HUES64 (cell line): ENCODE measurements around the gene FXYD5. TPM values are rescaled to one million over a fixed set of nuclear protein-coding genes. Genes with fewer than 3 reads are reported as not detected.

Experiments
- H3K27ac ChIP-seq: 2 replicates; pipeline ENCODE4 v1.7.0; 2013; ENCODE audit warnings: low read depth, low read length, inconsistent platforms
- H3K27me3 ChIP-seq: 2 replicates; pipeline ENCODE4 v1.6.1; 2013; ENCODE audit warnings: mild to moderate bottlenecking, low read length; ENCODE audit not compliant: insufficient read depth
- H3K36me3 ChIP-seq: 2 replicates; pipeline ENCODE4 v1.6.1; 2013; ENCODE audit warnings: mild to moderate bottlenecking, low read length; ENCODE audit not compliant: insufficient read depth
- H3K4me1 ChIP-seq: 2 replicates; pipeline ENCODE4 v1.6.1; 2013; ENCODE audit warnings: mild to moderate bottlenecking, low read length, moderate library complexity; ENCODE audit not compliant: insufficient read depth
- H3K4me3 ChIP-seq: 2 replicates; pipeline ENCODE4 v1.5.1; 2013; ENCODE audit warnings: mild to moderate bottlenecking, low read length, moderate library complexity
- H3K9ac ChIP-seq: 2 replicates; pipeline ENCODE4 v1.6.1; 2013; ENCODE audit warnings: mild to moderate bottlenecking, low read depth, low read length
- H3K9me3 ChIP-seq: 2 replicates; pipeline ENCODE4 v1.6.1; 2013; ENCODE audit warnings: low read depth, low read length; ENCODE audit not compliant: insufficient read depth
- WGBS: fragments of 150-250, 120-280 bp; methylation state at CpG from one replicate; pipeline ENCODE4 v1.1.7; 2013; ENCODE audit warnings: missing lambda C conversion rate; 5-methylcytosine and 5-hydroxymethylcytosine counted together
- polyA plus RNA-seq, 2 experiments: library from polyadenylated mRNA; stranded (reverse); fragments of 50-300 nt; gene quantifications; one replicate each; pipeline ENCODE4 v1.2.3, GENCODE V29; 2013

FXYD5 gene, protein sequence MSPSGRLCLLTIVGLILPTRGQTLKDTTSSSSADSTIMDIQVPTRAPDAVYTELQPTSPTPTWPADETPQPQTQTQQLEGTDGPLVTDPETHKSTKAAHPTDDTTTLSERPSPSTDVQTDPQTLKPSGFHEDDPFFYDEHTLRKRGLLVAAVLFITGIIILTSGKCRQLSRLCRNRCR
- 75.1 TPM for polyA plus RNA-seq (2013, experiment 1 of 2)
- polyA plus RNA-seq (2013, experiment 2 of 2), result 102 TPM

DNA sequence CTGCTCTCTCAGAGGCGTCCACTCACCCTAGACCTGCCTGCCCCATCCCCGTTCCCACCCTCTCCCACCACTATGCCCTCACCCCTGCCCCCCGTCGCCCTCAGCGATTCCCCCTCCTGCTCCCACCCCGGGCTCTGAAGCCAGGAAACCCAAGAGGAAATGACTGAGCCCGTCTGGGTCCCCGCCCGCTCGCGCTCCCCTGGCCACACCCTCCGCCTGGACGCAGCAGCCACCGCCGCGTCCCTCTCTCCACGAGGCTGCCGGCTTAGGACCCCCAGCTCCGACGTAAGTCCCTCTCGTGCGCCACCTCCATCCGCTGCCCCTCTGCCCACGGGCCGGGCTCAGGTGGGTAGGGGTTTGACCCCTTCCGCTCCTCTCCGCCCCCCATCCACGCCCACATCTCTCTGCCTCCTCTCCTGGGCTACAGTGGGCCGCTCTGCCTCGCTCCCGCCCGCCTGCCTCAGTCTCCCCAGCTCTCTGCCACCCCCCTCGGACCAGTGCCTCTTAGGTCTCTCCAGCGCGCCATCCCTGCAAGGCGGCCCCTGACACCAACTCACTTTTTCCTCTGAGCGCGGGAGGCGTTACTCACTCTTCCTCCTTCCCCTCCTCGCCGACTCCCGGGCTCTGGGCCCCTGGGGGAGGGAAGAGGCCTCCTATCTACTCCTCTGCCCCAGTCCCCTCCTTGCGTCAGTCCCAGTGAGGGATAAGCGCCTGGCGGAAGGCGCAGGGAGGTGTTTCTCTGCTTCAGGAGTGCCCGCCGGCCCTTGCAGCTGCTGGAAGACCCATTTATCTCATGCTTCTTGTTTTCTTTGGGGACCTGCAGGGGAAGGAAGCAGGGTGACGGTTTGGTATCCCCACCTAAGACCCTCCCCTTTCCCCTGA, at the start of gene FXYD5:
Gene FXYD5, plus strand, starts transcription at position 211 of the 882 bp plus-strand sequence. CDS start 816 bp downstream, outside the sequence.
- H3K36me3 ChIP-seq, result peaks cover 27% of the 10 kb centered on the region
- WGBS, result under 1% methylated on average over 48 of the region's 49 CpGs
- no peaks in the 10 kb centered on the region for H3K9me3 ChIP-seq
- peaks cover 19% of the 10 kb centered on the region; the same call in 1 of the 2 replicates for H3K27me3 ChIP-seq
- H3K4me3 ChIP-seq, result peak within 1 kb of the TSS; percentile 80
- H3K27ac ChIP-seq, result peak within 1 kb of the TSS; percentile 58
- peak within 1 kb of the TSS; percentile 82 for H3K9ac ChIP-seq
- peaks cover 26% of the 10 kb centered on the region for H3K4me1 ChIP-seq

DNA sequence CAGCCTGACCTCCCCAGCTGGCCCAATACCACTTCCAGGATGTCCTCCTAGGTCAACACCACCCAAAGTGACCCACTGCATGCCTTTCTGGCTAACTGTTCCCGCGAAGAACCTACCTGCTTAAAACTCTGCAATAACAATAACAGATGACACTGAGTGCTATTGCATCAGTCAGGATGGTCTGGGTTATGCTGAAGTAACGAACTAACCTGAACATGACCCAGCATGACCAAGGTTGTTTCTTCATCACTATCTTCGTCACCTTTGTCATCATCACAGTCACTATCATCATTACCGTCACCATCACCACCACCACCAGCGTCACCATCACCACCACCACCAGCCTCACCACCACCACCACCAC, 49.5 kb upstream of the FXYD5 start:
- no peaks in the 10 kb centered on the region for H3K27me3 ChIP-seq
- no peak overlapping the region for H3K27ac ChIP-seq
- no peak overlapping the region for H3K4me3 ChIP-seq
- WGBS, result 94% methylated on average over 6 of the region's 6 CpGs
- no peaks in the 10 kb centered on the region for H3K9me3 ChIP-seq
- H3K36me3 ChIP-seq, result no peaks in the 10 kb centered on the region
- H3K4me1 ChIP-seq, result no peaks in the 10 kb centered on the region
- H3K9ac ChIP-seq, result no peak overlapping the region

DNA sequence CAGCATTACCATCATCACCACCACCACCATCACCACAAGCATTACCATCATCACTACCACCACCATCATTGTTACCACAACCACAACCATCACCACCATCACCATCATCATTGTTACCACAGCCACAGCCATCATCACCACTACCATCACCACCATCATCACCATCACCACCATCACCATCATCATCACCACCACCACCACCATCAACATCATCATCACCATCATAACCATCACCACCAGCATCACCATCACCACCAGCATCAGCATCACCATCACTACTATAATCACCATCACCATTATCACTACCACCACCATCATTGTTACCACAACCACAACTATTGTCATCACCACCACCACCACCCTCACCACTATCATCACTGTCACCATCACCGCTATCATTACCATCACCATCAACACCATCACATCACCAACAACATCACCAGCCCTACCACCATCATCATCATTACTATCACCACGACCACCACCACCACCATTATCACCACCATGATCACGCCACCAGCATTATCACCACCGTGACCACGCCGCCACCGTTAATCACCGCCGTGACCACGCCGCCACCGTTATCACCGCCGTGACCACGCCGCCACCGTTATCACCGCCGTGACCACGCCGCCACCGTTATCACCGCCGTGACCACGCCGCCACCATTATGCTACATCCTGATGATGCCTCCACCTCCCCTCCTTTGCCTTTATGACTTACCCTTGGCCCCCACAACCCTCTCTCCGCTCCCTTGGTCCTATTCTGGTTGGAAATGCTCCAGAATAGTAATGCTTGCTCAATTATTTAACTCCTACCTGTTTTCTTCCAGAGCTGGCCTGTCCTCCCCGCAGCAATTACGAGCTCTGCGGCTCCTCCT, 48.9 kb upstream of the FXYD5 start:
- Histone ChIP-seq H3K9me3 (no peaks in the 10 kb centered on the region), H3K4me3 (no peak overlapping the region), H3K36me3 (no peaks in the 10 kb centered on the region), H3K27ac (no peak overlapping the region), H3K4me1 (peaks cover 1% of the 10 kb centered on the region; the same call in 1 of the 2 replicates), H3K27me3 (no peaks in the 10 kb centered on the region), H3K9ac (no peak overlapping the region)
- WGBS, result 90% methylated on average over 30 of the region's 30 CpGs

DNA sequence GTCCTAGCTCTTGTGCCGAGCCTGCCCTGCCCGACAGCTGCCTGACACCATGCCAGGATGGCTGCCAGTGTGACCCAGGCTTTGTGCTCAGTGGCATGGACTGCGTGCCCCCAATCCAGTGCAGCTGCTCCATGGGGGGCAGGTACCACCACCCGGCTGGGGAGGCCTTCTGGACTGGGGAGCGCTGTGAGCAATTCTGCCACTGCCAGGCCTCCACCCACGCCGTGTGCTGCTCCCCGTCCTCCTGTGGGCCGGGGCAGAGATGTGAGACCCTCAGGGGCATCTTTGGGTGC, 48.3 kb upstream of the FXYD5 start:
- 94% methylated on average over 9 of the region's 9 CpGs for WGBS
- no peaks in the 10 kb centered on the region for H3K36me3 ChIP-seq
- no peaks in the 10 kb centered on the region for H3K27me3 ChIP-seq
- H3K4me3 ChIP-seq, result no peak overlapping the region
- H3K4me1 ChIP-seq, result peaks cover 5% of the 10 kb centered on the region; the same call in 1 of the 2 replicates
- H3K27ac ChIP-seq, result no peak overlapping the region
- H3K9me3 ChIP-seq, result no peaks in the 10 kb centered on the region
- no peak overlapping the region for H3K9ac ChIP-seq

DNA sequence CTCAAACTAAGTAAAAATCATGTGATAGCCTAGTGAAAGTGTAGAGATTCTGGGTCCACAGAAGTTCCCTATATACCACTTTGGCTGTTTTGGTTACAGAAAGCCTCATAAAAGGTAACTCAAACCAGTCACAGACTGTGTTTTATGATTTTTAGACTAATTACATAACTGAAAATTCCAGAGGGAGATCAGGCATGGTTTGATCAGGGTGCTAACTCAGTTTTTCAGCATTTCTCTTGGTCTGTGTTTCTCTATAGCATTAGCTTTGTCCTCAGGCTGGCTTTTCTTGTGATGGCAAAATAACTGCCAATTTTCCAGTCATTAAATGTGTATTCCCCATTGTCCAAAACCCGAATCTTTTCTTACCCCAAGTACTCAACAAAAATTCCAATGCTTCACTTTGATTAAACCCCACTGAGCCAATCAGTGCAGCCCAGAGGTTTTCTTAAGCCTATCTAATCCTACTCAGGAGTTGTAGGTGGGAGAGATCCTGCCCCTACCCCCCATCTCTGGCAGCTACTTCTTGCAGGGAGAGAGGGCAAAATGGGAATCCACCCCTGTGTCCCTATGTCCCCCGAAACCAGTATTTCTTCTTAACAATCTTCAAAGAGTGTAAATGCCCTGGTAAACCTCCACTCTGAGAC, 47.5 kb upstream of the FXYD5 start:
- H3K9ac ChIP-seq, result no peak overlapping the region
- no peak overlapping the region for H3K27ac ChIP-seq

DNA sequence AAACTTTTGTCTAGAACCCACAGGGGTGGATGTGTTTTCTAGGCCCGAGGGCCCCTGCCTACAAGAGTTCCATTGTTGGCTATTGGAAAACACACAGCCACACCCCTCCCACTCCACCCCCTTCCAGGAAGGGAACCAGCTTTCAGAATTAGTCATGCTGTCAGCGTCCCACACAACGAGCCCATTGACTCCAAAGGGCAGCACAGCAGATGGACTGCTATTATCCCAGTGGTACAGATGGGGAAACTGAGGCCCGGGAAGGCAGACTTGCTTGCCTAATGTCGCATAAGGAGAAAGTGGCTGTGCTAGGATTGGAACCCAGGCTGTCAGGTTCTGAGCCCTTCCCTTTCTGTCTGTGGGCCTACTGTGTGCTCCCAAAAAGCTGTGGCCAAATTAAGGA, 47.0 kb upstream of the FXYD5 start:
- H3K9me3 ChIP-seq, result no peaks in the 10 kb centered on the region
- H3K27ac ChIP-seq, result no peak overlapping the region
- no peak overlapping the region for H3K9ac ChIP-seq
- peaks cover 5% of the 10 kb centered on the region; the same call in 1 of the 2 replicates for H3K4me1 ChIP-seq
- WGBS, result 54% methylated on average over 5 of the region's 5 CpGs
- H3K27me3 ChIP-seq, result no peaks in the 10 kb centered on the region
- no peaks in the 10 kb centered on the region for H3K36me3 ChIP-seq
- no peak overlapping the region for H3K4me3 ChIP-seq

More for the DNA sequence above, 47.5 kb upstream of the FXYD5 start:
- Histone ChIP-seq H3K9me3 (no peaks in the 10 kb centered on the region), H3K4me1 (peaks cover 5% of the 10 kb centered on the region; the same call in 1 of the 2 replicates), H3K4me3 (no peak overlapping the region), H3K27me3 (no peaks in the 10 kb centered on the region), H3K36me3 (no peaks in the 10 kb centered on the region)
- WGBS, result 93% methylated on average over 1 of the region's 2 CpGs

DNA sequence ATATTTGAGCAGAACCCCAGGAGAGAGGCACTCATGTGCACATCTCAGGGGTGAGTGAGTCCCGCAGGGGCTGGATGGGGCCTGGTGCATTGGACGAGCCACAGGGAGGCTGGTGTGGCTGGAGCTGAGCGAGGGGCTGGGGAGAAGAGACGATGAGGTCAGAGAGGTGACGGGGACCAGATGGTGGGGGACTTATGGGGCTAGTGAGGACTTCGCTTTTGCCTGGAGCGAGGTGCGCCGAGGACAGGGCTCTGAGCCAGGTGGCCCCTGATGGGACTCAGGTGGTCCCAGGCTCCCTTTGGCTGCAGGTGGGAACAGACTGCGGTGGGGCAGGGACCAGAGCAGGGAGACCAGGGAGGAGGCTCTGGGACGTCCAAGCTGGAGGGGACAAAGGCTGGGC, 45.8 kb upstream of the FXYD5 start:
- 82% methylated on average over 11 of the region's 11 CpGs for WGBS
- peaks cover 5% of the 10 kb centered on the region; the same call in 1 of the 2 replicates for H3K4me1 ChIP-seq
- H3K27me3 ChIP-seq, result no peaks in the 10 kb centered on the region
- no peaks in the 10 kb centered on the region for H3K9me3 ChIP-seq
- H3K36me3 ChIP-seq, result no peaks in the 10 kb centered on the region
- H3K9ac ChIP-seq, result no peak overlapping the region
- H3K27ac ChIP-seq, result no peak overlapping the region
- H3K4me3 ChIP-seq, result no peak overlapping the region

DNA sequence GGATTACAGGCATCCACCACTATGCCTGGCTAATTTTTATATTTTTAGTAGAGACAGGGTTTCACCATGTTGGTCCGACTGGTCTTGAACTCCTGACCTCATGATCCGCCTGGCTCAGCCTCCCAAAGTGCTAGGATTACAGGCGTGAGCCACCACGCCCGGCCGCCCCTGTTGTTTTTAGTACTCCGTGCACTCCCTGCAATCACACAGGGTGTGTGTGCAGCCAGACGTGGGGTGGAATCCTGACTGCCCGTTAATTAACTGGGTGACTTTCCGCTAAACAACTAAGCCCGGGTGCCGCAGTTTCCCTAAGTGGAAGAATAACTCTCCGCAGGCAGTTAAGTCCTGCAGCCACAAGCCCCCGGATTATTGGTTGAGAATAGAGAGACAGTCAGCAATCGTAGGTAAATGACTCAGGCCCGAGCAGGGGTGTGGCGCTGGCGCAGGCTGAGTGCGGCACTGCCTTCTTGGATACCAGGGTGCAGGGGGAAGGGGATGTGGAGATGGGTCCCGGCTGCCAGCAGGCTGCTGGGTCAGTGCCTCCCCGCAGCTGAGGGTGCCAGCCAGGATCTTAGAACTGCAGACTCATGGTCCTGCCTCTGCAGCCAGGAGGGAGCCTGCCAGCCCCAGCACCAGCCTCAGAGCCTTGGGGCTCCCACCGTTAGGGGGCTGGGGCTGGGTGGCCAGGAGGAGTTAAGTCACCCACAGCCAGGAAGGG, 45.0 kb upstream of the FXYD5 start:
- Histone ChIP-seq H3K27ac (no peak overlapping the region), H3K36me3 (no peaks in the 10 kb centered on the region), H3K4me1 (peaks cover 9% of the 10 kb centered on the region), H3K4me3 (no peak overlapping the region), H3K9ac (0 out of 2 replicates have a peak overlapping the region, but pooled peaks have one; percentile 26), H3K27me3 (no peaks in the 10 kb centered on the region), H3K9me3 (no peaks in the 10 kb centered on the region)
- 90% methylated on average over 22 of the region's 22 CpGs for WGBS

DNA sequence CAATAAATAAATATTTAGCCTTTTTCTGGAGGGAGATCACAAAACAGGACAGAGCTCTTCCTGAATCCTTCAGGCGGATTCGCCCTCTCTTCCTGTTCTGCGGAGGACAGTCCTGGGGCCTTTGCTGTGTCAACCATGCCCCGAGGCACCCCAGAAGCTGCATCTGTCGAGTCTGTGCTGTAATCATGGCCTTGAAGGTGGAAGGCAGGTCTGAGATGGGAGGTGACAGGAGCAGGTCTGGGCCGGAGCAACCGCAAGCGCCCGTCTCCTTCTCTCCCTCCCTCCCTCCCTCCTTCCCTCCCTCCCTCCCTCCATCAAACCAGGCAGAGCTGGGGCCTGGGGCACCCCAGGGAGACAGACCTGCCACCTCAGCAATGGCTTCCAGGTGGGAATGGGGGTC, 43.6 kb upstream of the FXYD5 start:
- H3K9me3 ChIP-seq, result no peaks in the 10 kb centered on the region
- H3K27ac ChIP-seq, result no peak overlapping the region
- H3K4me3 ChIP-seq, result no peak overlapping the region
- H3K36me3 ChIP-seq, result no peaks in the 10 kb centered on the region
- no peak overlapping the region for H3K9ac ChIP-seq
- WGBS, result 73% methylated on average over 5 of the region's 9 CpGs
- no peaks in the 10 kb centered on the region for H3K27me3 ChIP-seq
- peaks cover 9% of the 10 kb centered on the region for H3K4me1 ChIP-seq

DNA sequence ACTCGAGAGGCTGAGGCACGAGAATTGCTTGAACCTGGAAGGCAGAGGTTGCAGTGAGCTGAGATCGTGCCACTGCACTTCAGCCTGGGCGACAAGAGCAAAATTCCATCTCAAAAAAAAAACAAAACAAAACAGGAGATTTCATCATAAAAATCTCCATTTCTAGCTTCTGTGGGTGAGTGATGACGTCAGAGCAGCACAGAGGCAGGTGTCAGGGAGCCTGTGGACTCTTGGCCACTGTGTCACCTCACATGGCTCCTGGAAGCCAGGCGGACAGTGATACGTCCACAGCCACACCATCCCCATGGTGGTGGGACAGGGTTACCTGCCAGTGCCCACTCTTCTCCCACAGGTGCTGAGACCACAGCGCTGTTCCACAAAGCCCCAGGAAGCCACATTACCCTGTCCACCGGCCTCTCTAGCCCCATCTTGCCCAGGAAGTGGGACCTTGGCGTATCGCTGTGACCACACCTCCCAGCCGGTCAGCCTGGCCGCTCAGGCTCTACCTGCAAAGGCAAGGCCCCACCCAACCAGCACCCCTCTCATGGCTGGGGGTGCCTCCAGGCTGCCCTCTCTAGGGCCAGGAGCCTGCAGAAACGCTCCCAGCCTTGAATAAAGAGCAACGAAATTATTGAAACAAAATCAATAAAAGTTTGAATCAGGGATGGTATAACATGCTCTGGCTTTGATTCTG, 41.4 kb upstream of the FXYD5 start:
- H3K4me3 ChIP-seq, result no peak overlapping the region
- no peaks in the 10 kb centered on the region for H3K36me3 ChIP-seq
- H3K27me3 ChIP-seq, result no peaks in the 10 kb centered on the region
- 91% methylated on average over 15 of the region's 15 CpGs for WGBS
- no peak overlapping the region for H3K9ac ChIP-seq
- no peaks in the 10 kb centered on the region for H3K9me3 ChIP-seq
- no peak overlapping the region for H3K27ac ChIP-seq
- H3K4me1 ChIP-seq, result peaks cover 9% of the 10 kb centered on the region
